DMS 273 treated with DMSO at 0.1 percent for 48 hours (cell line): ENCODE measurements around the gene PCOLCE2.
A peak's percentile ranks its signal among the peaks of the same experiment; 100 is the strongest.
"Not testable (repeated sequence)": the region's sequence is repeated elsewhere in the genome, so short reads cannot be mapped to it uniquely, and the experiment has no call there.

Experiments
- DNase-seq: peaks from one replicate; lab custom pipeline; 2025; lab: John Stamatoyannopoulos, UW

The PCOLCE2 gene

GRCh38 chr3:142902356-142902755 is 13.5 kb upstream of the PCOLCE2 start:
- no peak for DNase-seq

GRCh38 chr3:142898346-142899213 is 9.7 kb upstream of the PCOLCE2 start:
- DNase-seq: no peak

- no peak for DNase-seq
Measured at GRCh38 chr3:142897807-142898206, 8.9 kb upstream of the PCOLCE2 start.

GRCh38 chr3:142896996-142897395 is 8.1 kb upstream of the PCOLCE2 start:
- DNase-seq: no peak

- no peak for DNase-seq
Measured at GRCh38 chr3:142896201-142896755, 7.4 kb upstream of the PCOLCE2 start.

- no peak for DNase-seq
Measured at GRCh38 chr3:142894493-142894892, 5.6 kb upstream of the PCOLCE2 start.

- no peak for DNase-seq
Measured at GRCh38 chr3:142892714-142893113, 3.8 kb upstream of the PCOLCE2 start.

- no peak for DNase-seq
Measured at GRCh38 chr3:142890592-142890991, 1.7 kb upstream of the PCOLCE2 start.

- DNase-seq: no peak
Measured at GRCh38 chr3:142889212-142890014, 530 bp upstream of the PCOLCE2 start.

- DNase-seq: peak; percentile 93
Measured at GRCh38 chr3:142888099-142888480, 793 bp downstream of the PCOLCE2 start.

- no peak for DNase-seq
Measured at GRCh38 chr3:142886940-142887339, 1.9 kb downstream of the PCOLCE2 start.

GRCh38 chr3:142886021-142886420 is 2.9 kb downstream of the PCOLCE2 start:
- no peak for DNase-seq

- DNase-seq: no peak
Measured at GRCh38 chr3:142884531-142884930, 4.4 kb downstream of the PCOLCE2 start.

GRCh38 chr3:142883534-142883933 is 5.3 kb downstream of the PCOLCE2 start:
- not testable (repeated sequence) for DNase-seq

- no peak for DNase-seq
Measured at GRCh38 chr3:142881445-142882224, 7.2 kb downstream of the PCOLCE2 start.

- DNase-seq: no peak
Measured at GRCh38 chr3:142878649-142879300, 10.1 kb downstream of the PCOLCE2 start.

GRCh38 chr3:142876417-142876816 is 12.5 kb downstream of the PCOLCE2 start:
- DNase-seq: no peak

GRCh38 chr3:142875583-142876207 is 13.2 kb downstream of the PCOLCE2 start:
- no peak for DNase-seq

- no peak for DNase-seq
Measured at GRCh38 chr3:142875099-142875498, 13.8 kb downstream of the PCOLCE2 start.

GRCh38 chr3:142868382-142868781 is 20.5 kb downstream of the PCOLCE2 start:
- not testable (repeated sequence) for DNase-seq
